Memory B cell (primary cell): Measurements from ENCODE around the gene HMCN2.

Experiments used
- ATAC-seq: fragments of 150-1000 bp; cut with Tn5 transposase; 2 replicates; pipeline ENCODE4 v1.10.0; 2021; ENCODE audit warnings: low read depth, mild to moderate bottlenecking, moderate library complexity
- DNase-seq, 2 donors: peaks; one replicate each; pipeline ENCODE4 v3.0.0; 2022; ENCODE audit warnings: low spot score in 2 of 2
- H3K27ac Mint-ChIP-seq: one replicate; pipeline ENCODE4 v1.8.0; 2022; ENCODE audit warnings: mild to moderate bottlenecking, moderate library complexity, mixed read lengths
- H3K27me3 Mint-ChIP-seq: one replicate; pipeline ENCODE4 v1.8.0; 2022; ENCODE audit warnings: mixed read lengths
- H3K36me3 Mint-ChIP-seq: one replicate; pipeline ENCODE4 v1.8.0; 2022; ENCODE audit warnings: mild to moderate bottlenecking, mixed read lengths
- H3K4me1 Mint-ChIP-seq: one replicate; pipeline ENCODE4 v1.8.0; 2022; ENCODE audit warnings: mixed read lengths
- H3K4me3 Mint-ChIP-seq: one replicate; pipeline ENCODE4 v1.8.0; 2022; ENCODE audit warnings: mild to moderate bottlenecking, moderate library complexity, mixed read lengths
- H3K9me3 Mint-ChIP-seq: one replicate; pipeline ENCODE4 v1.8.0; 2022; ENCODE audit warnings: mixed read lengths

Gene HMCN2

GRCh38 chr9:130360672-130361071, 95.1 kb downstream of the HMCN2 start:
- ATAC-seq (no peak), DNase-seq (no peak)
- H3K4me1 Mint-ChIP-seq: peaks cover 31% of the 10 kb centered on the region
- no peak overlapping the region for H3K27ac Mint-ChIP-seq
- peaks cover 7% of the 10 kb centered on the region for H3K9me3 Mint-ChIP-seq
- H3K27me3 Mint-ChIP-seq: peaks cover 18% of the 10 kb centered on the region
- no peak overlapping the region for H3K4me3 Mint-ChIP-seq
- no peaks in the 10 kb centered on the region for H3K36me3 Mint-ChIP-seq

- H3K4me1 Mint-ChIP-seq: peaks cover 28% of the 10 kb centered on the region
- peaks cover 4% of the 10 kb centered on the region for H3K9me3 Mint-ChIP-seq
- H3K4me3 Mint-ChIP-seq: no peak overlapping the region
- DNase-seq: no peak
- H3K27me3 Mint-ChIP-seq: peaks cover 17% of the 10 kb centered on the region
- ATAC-seq: no peak
- H3K36me3 Mint-ChIP-seq: no peaks in the 10 kb centered on the region
- H3K27ac Mint-ChIP-seq: no peak overlapping the region
Observed at GRCh38 chr9:130361873-130362362, 96.4 kb downstream of the HMCN2 start.

DNA sequence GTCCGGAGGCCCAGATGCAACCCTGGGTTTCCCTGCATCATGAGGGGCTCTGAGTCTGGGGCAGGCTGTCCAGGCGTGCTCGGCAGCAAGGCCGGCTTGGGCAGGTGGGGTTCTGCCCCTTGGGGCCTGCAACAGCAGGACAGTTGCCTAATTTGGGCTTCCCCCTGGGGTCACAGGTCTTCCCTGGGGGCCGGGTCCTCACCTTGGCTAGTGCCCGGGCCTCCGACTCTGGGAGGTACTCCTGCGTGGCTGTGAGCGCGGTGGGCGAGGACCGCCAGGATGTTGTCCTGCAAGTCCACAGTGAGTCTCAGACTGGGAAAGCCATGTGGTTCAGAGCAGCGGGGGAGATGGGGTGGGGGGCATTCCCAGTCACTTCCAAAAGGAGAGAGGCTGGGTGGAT, 97.1 kb downstream of the HMCN2 start:
- no peak for DNase-seq
- no peak overlapping the region for H3K27ac Mint-ChIP-seq
- peaks cover 4% of the 10 kb centered on the region for H3K9me3 Mint-ChIP-seq
- no peak overlapping the region for H3K4me3 Mint-ChIP-seq
- ATAC-seq: no peak
- peaks cover 20% of the 10 kb centered on the region for H3K27me3 Mint-ChIP-seq
- H3K36me3 Mint-ChIP-seq: peaks cover 1% of the 10 kb centered on the region
- peaks cover 22% of the 10 kb centered on the region for H3K4me1 Mint-ChIP-seq

DNA sequence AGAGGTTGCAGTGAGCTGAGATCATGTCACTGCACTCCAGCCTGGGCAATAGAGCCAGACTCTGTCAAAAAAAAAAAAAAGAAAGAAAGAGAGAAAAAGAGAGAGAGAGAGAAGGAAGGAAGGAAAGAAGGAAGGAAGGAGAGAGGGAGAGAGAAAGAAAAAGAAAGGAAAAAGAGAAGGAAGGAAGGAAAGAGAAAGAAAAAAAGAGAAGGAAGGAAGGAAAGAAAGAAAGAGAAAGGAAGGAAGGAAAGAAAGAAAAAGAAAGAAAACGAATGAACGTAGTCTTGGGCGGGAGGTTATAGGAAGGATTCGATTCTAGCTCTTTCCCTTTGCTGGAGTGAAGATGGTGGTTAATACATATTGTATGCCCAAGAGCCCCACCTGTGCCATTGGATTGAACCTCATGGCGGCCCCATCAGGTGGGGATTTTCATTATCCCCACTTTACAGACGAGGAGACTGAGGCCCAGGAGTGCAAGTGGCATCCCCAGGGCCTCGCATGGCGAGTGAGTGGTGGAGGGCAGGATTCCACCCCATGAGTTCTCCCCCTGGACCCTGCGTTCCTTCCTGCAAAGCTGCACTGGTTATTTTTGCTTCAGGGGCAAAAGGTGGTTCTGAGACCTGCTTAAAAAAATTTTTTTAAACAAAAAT, 98.3 kb downstream of the HMCN2 start:
- ATAC-seq (no peak), DNase-seq (no peak)
- H3K27me3 Mint-ChIP-seq: peaks cover 22% of the 10 kb centered on the region
- no peak overlapping the region for H3K4me3 Mint-ChIP-seq
- H3K27ac Mint-ChIP-seq: no peak overlapping the region
- H3K36me3 Mint-ChIP-seq: peaks cover 1% of the 10 kb centered on the region
- H3K4me1 Mint-ChIP-seq: peaks cover 18% of the 10 kb centered on the region
- peaks cover 4% of the 10 kb centered on the region for H3K9me3 Mint-ChIP-seq

DNA sequence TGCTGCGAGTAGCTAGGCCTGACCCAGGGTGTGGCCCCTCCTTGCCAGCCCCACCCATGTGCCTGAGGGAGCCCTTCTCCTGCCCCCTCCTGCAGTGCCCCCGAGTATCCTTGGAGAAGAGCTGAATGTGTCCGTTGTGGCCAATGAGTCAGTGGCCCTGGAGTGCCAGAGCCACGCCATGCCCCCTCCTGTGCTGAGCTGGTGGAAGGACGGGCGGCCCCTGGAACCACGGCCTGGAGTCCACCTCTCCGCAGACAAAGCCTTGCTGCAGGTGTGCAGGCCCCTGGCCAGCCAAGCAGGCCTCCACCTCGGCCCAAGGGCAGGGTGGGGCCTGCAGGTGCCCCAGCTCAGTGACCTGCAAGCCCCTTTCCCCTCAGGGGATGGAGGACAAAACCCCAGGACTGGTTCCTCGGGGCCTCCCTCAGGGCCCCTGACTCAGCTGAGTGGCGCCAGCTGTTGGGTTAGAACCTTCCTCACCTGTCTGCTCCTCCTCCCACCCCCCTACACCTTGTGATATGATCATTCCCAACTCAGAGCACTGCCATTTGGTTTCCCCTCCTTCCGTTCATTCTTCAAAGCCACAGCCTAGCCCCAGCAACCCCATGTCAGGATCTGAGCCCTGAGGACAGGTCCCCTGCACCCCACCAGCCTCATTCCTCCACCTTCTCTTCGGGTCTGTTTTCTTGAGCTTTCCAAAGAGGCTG, 99.2 kb downstream of the HMCN2 start:
- ATAC-seq (no peak), DNase-seq (no peak)
- no peak overlapping the region for H3K27ac Mint-ChIP-seq
- H3K27me3 Mint-ChIP-seq: peaks cover 22% of the 10 kb centered on the region
- no peak overlapping the region for H3K4me3 Mint-ChIP-seq
- H3K9me3 Mint-ChIP-seq: peaks cover 4% of the 10 kb centered on the region
- H3K4me1 Mint-ChIP-seq: peaks cover 18% of the 10 kb centered on the region
- peaks cover 1% of the 10 kb centered on the region for H3K36me3 Mint-ChIP-seq

DNA sequence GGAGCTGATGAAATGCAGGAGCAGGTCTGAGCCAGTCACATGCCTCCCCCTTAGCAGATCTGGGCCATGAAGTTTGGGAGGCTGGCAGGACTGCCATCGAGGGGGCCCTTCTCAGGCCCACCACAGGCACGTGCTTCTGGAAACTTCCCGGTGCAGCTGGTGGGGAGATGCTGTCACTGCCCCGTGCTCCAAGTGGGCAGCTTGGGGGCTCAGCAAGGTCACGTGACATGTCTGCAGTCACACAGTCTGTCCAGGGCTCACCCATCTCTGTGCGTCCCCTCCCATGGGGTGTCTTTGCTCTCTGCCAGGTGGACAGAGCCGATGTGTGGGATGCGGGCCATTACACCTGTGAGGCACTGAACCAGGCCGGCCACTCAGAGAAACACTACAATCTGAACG, 99.8 kb downstream of the HMCN2 start:
- Mint-ChIP-seq H3K9me3 (peaks cover 4% of the 10 kb centered on the region), H3K36me3 (peaks cover 3% of the 10 kb centered on the region), H3K27me3 (peaks cover 24% of the 10 kb centered on the region), H3K4me3 (no peak overlapping the region), H3K27ac (no peak overlapping the region), H3K4me1 (peaks cover 13% of the 10 kb centered on the region)
- DNase-seq: no peak
- no peak for ATAC-seq

- Mint-ChIP-seq H3K36me3 (peaks cover 3% of the 10 kb centered on the region), H3K4me3 (no peak overlapping the region), H3K9me3 (no peaks in the 10 kb centered on the region), H3K27me3 (peaks cover 22% of the 10 kb centered on the region), H3K27ac (no peak overlapping the region), H3K4me1 (peaks cover 6% of the 10 kb centered on the region)
- no peak for DNase-seq
- no peak for ATAC-seq
Observed at GRCh38 chr9:130366072-130366471, 100.5 kb downstream of the HMCN2 start.

GRCh38 chr9:130366888-130367550, 101.5 kb downstream of the HMCN2 start:
- peaks cover 22% of the 10 kb centered on the region for H3K27me3 Mint-ChIP-seq
- no peak overlapping the region for H3K27ac Mint-ChIP-seq
- DNase-seq (no peak), ATAC-seq (no peak)
- peaks cover 3% of the 10 kb centered on the region for H3K36me3 Mint-ChIP-seq
- H3K4me3 Mint-ChIP-seq: no peak overlapping the region
- peaks cover 5% of the 10 kb centered on the region for H3K4me1 Mint-ChIP-seq
- H3K9me3 Mint-ChIP-seq: no peaks in the 10 kb centered on the region

DNA sequence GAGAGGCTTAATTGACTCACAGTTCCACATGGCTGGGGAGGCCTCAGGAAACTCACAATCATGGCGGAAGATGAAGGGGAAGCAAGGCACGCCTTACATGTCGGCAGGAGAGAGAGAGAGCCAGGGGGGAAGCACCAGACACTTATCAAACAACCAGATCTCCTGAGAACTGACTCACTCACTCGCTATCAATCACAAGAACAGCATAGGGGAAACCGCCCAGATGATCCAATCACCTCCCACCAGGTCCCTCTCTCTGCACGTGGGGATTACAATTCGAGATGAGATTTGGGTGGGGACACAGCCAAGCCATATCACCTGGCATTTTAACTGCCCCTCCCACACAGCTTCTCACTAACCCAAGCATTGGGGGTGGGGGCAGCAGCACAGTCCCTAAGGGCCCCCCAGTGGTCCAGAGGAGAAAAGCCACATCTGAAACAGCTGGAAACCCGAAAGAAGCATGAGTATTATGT, 103.1 kb downstream of the HMCN2 start:
- H3K36me3 Mint-ChIP-seq: peaks cover 3% of the 10 kb centered on the region
- no peak overlapping the region for H3K27ac Mint-ChIP-seq
- peaks cover 4% of the 10 kb centered on the region for H3K9me3 Mint-ChIP-seq
- H3K4me3 Mint-ChIP-seq: no peak overlapping the region
- peaks cover 4% of the 10 kb centered on the region for H3K4me1 Mint-ChIP-seq
- DNase-seq: no peak
- ATAC-seq: no peak
- peaks cover 23% of the 10 kb centered on the region for H3K27me3 Mint-ChIP-seq

- Mint-ChIP-seq H3K4me1 (peaks cover 6% of the 10 kb centered on the region), H3K36me3 (peaks cover 3% of the 10 kb centered on the region), H3K4me3 (no peak overlapping the region), H3K27ac (no peak overlapping the region), H3K27me3 (peaks cover 22% of the 10 kb centered on the region), H3K9me3 (peaks cover 7% of the 10 kb centered on the region)
- no peak for DNase-seq
- ATAC-seq: no peak
Observed at GRCh38 chr9:130370226-130370625, 104.7 kb downstream of the HMCN2 start.

DNA sequence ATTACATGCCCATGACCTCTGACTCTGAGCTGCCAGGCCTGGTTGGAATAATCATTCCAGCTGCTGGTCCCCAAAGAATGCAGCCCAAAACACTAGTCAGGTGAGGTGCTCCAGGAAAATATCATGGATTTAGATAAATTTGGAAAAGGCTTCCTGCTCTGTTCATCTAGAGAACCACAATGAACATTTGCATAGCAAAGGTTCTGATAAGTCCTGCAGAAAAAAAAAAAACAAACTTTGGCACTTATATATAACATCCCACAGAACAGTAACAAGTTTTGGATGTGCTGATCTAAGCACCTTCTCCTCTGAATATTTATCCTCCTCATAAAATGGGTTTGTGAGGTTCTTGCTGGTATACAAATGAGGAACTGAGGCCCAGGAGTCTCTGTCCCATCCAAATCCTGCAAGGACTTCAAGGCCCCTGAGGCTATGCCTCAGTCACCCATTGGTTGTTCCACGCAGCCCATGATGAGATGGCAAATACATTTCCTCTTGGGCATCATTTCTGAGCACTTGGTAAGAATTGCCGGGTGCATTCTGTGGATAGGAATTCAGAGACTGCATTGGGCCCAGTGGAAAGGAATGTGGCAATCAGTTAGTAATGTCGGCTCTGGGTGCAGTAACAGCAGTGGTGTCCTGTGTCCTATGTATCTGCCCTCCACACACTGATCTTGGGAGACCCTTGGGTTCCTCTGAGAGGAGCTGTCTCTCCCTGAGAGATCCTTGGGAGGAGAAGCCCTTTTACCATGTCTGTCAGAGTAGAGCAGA, 105.8 kb downstream of the HMCN2 start:
- peaks cover 20% of the 10 kb centered on the region for H3K27me3 Mint-ChIP-seq
- ATAC-seq (no peak), DNase-seq (no peak)
- no peak overlapping the region for H3K27ac Mint-ChIP-seq
- H3K36me3 Mint-ChIP-seq: peaks cover 3% of the 10 kb centered on the region
- H3K4me3 Mint-ChIP-seq: no peak overlapping the region
- peaks cover 7% of the 10 kb centered on the region for H3K9me3 Mint-ChIP-seq
- H3K4me1 Mint-ChIP-seq: peaks cover 6% of the 10 kb centered on the region

- Mint-ChIP-seq H3K36me3 (peaks cover 2% of the 10 kb centered on the region), H3K27ac (no peak overlapping the region), H3K4me3 (no peak overlapping the region), H3K4me1 (peaks cover 2% of the 10 kb centered on the region), H3K9me3 (peaks cover 7% of the 10 kb centered on the region), H3K27me3 (peaks cover 16% of the 10 kb centered on the region)
- no peak for DNase-seq
- ATAC-seq: no peak
Observed at GRCh38 chr9:130372057-130372456, 106.5 kb downstream of the HMCN2 start.

DNA sequence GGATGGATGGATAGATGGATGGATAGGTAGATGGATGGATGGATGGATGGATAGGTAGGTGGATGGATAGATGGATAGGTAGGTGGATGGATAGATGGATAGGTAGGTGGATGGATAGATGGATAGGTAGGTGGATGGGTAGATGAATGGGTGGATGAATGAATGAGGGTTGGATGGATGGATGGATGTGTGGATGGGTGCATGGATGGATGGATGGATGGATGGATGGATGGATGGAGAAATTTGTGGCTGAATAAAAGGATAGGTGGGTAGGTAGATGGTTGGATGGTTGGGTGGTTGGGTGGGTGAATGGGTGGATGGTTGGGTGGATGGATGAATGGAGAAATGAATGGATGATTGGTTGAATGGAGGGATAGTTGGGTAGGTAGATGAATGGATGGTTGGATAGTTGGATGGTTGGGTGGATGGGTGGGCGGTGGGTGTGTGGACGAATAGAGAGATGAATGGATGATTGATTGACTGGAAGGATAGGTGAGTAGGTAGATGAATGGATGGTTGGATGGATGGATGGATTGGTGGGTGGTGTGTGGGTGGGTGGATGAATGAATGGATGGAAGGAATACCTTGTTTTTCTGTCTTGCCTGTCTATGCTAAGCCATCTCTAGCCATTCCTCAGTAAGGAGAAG, 108.2 kb downstream of the HMCN2 start:
- Mint-ChIP-seq H3K27me3 (peaks cover 11% of the 10 kb centered on the region), H3K36me3 (peaks cover 1% of the 10 kb centered on the region), H3K4me1 (peaks cover 2% of the 10 kb centered on the region), H3K9me3 (peaks cover 7% of the 10 kb centered on the region), H3K27ac (no peak overlapping the region), H3K4me3 (no peak overlapping the region)
- DNase-seq: no peak
- no peak for ATAC-seq
